Astrocyte (in vitro differentiated cells and primary cell): ENCODE results near the gene CLEC2B.

Source experiments
- CTCF ChIP-seq: IDR thresholded peaks from 2 replicates; pipeline ENCODE4 v1.5.1; 2011; ENCODE audit warnings: low read depth, mild to moderate bottlenecking, inconsistent platforms, low read length, moderate library complexity; ENCODE audit not compliant: insufficient read depth
- EZH2 ChIP-seq: IDR thresholded peaks from 2 replicates; pipeline ENCODE4 v1.6.1; 2012; ENCODE audit warnings: mild to moderate bottlenecking, low read length, inconsistent platforms; ENCODE audit not compliant: insufficient read depth

GRCh38 chr12:9820281-9820930 is 48.7 kb downstream of the CLEC2B start:
- TF ChIP-seq EZH2 (no peak), CTCF (no peak)
